ENCODE measurements around the gene GDF2. TPM values are rescaled to one million over a fixed set of nuclear protein-coding genes. Genes with fewer than 3 reads are reported as not detected.

The GDF2 gene
- total RNA-seq, 1 experiment from 2014 or later = not detected

GRCh38 chr10:47367646-47368045 is 45.4 kb downstream of the GDF2 start:
- H3K4ac ChIP-seq (ENCODE audit: low read depth, low read length) = no peak overlapping the region
- H3K14ac ChIP-seq (ENCODE audit: insufficient read depth, low read length) = no peak overlapping the region
- no peak overlapping the region for H4K8ac ChIP-seq (replicated peaks; ENCODE audit: insufficient read length, low read depth, low read length)
- H4K20me1 ChIP-seq (ENCODE audit: control insufficient read depth, insufficient read depth, insufficient read length) = no peaks in the 10 kb centered on the region
- H3K4me2 ChIP-seq (ENCODE audit: insufficient read depth, insufficient read length, low read length) = no peak overlapping the region
- no peak overlapping the region for H3T11ph ChIP-seq (ENCODE audit: low read length)
- H2BK5ac ChIP-seq (ENCODE audit: insufficient read length, low read length) = no peak overlapping the region
- Mint-ChIP-seq H3K4me1 (peaks cover 19 to 23% of the 10 kb centered on the region in 2 experiments), H3K4me3 (no peak overlapping the region), H3K9me3 (no peaks in the 10 kb centered on the region; a peak in 1 of 5 replicates), H3K36me3 (ENCODE audit: insufficient read depth in 1 of 3, low read depth in 3 of 3) (no peaks in the 10 kb centered on the region), H3K27ac (no peak overlapping the region), H3K27me3 (ENCODE audit: low read depth) (no peaks in the 10 kb centered on the region)
- H3K23me2 ChIP-seq (ENCODE audit: insufficient read length, low read depth, low read length, poor library complexity, severe bottlenecking) = no peaks in the 10 kb centered on the region
- no peak overlapping the region for H3K18ac ChIP-seq (ENCODE audit: insufficient read length, low read depth, low read length)
- H2BK12ac ChIP-seq (ENCODE audit: insufficient read length, low read depth, low read length) = no peak overlapping the region
- H4K91ac ChIP-seq (ENCODE audit: insufficient read length, low read depth, low read length) = no peak overlapping the region
- H2BK15ac ChIP-seq (ENCODE audit: low read depth, low read length) = no peak overlapping the region
- no peaks in the 10 kb centered on the region for H3K9me3 ChIP-seq (ENCODE audit: control insufficient read depth, low read depth, low read length)
- H2BK20ac ChIP-seq (ENCODE audit: low read depth, low read length, poor library complexity, severe bottlenecking) = no peak overlapping the region
- no peak overlapping the region for H3K56ac ChIP-seq (ENCODE audit: insufficient read length, low read depth, low read length)
- no peak overlapping the region for H2BK120ac ChIP-seq (ENCODE audit: low read depth, low read length, poor library complexity, severe bottlenecking)
- H3K23ac ChIP-seq (ENCODE audit: insufficient read length, low read depth, low read length) = no peak overlapping the region
- H2AFZ ChIP-seq (ENCODE audit: low read length) = no peak overlapping the region
- H3K79me2 ChIP-seq (ENCODE audit: insufficient read depth, low read length) = no peaks in the 10 kb centered on the region
- no peak overlapping the region for H4K5ac ChIP-seq (ENCODE audit: insufficient read length, low read depth, low read length)
- no peaks in the 10 kb centered on the region for H3K27me3 ChIP-seq (ENCODE audit: insufficient read depth, low read length)
- H3K27ac ChIP-seq (ENCODE audit: insufficient read length, low read depth, low read length) = no peak overlapping the region
- WGBS (ENCODE audit: extremely low coverage, insufficient read length, low lambda C conversion rate) = no CpG with 5 or more reads among the region's 11 CpGs
- no peaks in the 10 kb centered on the region for H3K79me1 ChIP-seq (ENCODE audit: insufficient read depth, low read depth, low read length, poor library complexity, severe bottlenecking)
- no peak overlapping the region for H3K9ac ChIP-seq (ENCODE audit: extremely low read depth, insufficient read length, low read length)
- DNase-seq = no peak
- H2AK5ac ChIP-seq (ENCODE audit: insufficient read length, low read length) = no peak overlapping the region
- H3K4me1 ChIP-seq (ENCODE audit: insufficient read depth, low read length) = peaks cover 3% of the 10 kb centered on the region; the same call in 1 of the 2 replicates
- TF ChIP-seq, protein P1, sequence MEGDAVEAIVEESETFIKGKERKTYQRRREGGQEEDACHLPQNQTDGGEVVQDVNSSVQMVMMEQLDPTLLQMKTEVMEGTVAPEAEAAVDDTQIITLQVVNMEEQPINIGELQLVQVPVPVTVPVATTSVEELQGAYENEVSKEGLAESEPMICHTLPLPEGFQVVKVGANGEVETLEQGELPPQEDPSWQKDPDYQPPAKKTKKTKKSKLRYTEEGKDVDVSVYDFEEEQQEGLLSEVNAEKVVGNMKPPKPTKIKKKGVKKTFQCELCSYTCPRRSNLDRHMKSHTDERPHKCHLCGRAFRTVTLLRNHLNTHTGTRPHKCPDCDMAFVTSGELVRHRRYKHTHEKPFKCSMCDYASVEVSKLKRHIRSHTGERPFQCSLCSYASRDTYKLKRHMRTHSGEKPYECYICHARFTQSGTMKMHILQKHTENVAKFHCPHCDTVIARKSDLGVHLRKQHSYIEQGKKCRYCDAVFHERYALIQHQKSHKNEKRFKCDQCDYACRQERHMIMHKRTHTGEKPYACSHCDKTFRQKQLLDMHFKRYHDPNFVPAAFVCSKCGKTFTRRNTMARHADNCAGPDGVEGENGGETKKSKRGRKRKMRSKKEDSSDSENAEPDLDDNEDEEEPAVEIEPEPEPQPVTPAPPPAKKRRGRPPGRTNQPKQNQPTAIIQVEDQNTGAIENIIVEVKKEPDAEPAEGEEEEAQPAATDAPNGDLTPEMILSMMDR (conservative IDR thresholded peaks at IDR 0.05) = no peak
